ENCODE results near the gene TCP11. TPM values are rescaled to one million over a fixed set of nuclear protein-coding genes. Genes with fewer than 3 reads are reported as not detected.

Gene TCP11
- total and polyA plus RNA-seq, 2 of the 13 experiments (the other 11 are each of a cell fraction or from before 2014, with no cell fraction given): 0.04 TPM; not detected in 1

DNA sequence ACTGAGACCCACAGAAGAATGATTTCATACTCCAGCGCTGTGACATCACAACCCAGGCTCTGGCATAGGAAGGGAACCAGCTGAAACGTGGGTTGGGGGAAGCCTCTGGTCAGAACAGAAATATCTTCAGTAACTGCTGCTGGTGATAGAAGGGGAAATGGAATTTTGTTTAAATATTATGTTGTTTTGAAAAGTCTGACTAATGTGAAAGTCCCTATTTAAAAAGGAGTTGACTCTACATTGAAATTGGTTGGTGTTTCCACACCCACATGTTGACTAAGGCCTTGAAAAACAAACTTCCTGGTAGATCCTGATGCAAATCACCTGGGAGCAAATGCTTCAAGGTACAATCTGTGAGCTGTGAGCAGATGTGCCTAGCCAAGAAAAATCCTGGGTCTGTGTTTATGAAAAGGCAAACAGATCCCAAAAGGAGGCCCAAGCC, 24.5 kb upstream of the TCP11 start (continued):
- TF ChIP-seq, protein P1, sequence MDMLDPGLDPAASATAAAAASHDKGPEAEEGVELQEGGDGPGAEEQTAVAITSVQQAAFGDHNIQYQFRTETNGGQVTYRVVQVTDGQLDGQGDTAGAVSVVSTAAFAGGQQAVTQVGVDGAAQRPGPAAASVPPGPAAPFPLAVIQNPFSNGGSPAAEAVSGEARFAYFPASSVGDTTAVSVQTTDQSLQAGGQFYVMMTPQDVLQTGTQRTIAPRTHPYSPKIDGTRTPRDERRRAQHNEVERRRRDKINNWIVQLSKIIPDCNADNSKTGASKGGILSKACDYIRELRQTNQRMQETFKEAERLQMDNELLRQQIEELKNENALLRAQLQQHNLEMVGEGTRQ (IDR thresholded peaks at IDR 0.05; ENCODE audit: low read depth, low read length): no peak
- TF ChIP-seq, protein P1 (CRISPR knock-in tag; IDR thresholded peaks at IDR 0.05; ENCODE audit: borderline replicate concordance): no peak
- TF ChIP-seq NCOA2 (CRISPR knock-in tag; IDR thresholded peaks at IDR 0.05): peak; percentile 15; the same call in 1 of the 2 replicates
- TF ChIP-seq GABPA (IDR thresholded peaks at IDR 0.05; ENCODE audit: low read depth, low read length): no peak
- TF ChIP-seq GABPA (CRISPR knock-in tag; IDR thresholded peaks at IDR 0.05; ENCODE audit: low read depth): peak; percentile 35; the same call in 1 of the 2 replicates
- TF ChIP-seq ZNF432 (CRISPR knock-in tag; IDR thresholded peaks at IDR 0.05; ENCODE audit: borderline replicate concordance): no peak
- peak; percentile 88; the same call in 1 of the 2 replicates for TF ChIP-seq NFKBIZ (CRISPR knock-in tag; IDR thresholded peaks at IDR 0.05)
- TF ChIP-seq HDAC1 (CRISPR knock-in tag; IDR thresholded peaks at IDR 0.05): peak; percentile 33; the same call in 1 of the 2 replicates
- TF ChIP-seq, protein P2, sequence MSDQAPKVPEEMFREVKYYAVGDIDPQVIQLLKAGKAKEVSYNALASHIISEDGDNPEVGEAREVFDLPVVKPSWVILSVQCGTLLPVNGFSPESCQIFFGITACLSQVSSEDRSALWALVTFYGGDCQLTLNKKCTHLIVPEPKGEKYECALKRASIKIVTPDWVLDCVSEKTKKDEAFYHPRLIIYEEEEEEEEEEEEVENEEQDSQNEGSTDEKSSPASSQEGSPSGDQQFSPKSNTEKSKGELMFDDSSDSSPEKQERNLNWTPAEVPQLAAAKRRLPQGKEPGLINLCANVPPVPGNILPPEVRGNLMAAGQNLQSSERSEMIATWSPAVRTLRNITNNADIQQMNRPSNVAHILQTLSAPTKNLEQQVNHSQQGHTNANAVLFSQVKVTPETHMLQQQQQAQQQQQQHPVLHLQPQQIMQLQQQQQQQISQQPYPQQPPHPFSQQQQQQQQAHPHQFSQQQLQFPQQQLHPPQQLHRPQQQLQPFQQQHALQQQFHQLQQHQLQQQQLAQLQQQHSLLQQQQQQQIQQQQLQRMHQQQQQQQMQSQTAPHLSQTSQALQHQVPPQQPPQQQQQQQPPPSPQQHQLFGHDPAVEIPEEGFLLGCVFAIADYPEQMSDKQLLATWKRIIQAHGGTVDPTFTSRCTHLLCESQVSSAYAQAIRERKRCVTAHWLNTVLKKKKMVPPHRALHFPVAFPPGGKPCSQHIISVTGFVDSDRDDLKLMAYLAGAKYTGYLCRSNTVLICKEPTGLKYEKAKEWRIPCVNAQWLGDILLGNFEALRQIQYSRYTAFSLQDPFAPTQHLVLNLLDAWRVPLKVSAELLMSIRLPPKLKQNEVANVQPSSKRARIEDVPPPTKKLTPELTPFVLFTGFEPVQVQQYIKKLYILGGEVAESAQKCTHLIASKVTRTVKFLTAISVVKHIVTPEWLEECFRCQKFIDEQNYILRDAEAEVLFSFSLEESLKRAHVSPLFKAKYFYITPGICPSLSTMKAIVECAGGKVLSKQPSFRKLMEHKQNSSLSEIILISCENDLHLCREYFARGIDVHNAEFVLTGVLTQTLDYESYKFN (CRISPR knock-in tag; conservative IDR thresholded peaks at IDR 0.05): peak; percentile 65
- TF ChIP-seq, protein P3, sequence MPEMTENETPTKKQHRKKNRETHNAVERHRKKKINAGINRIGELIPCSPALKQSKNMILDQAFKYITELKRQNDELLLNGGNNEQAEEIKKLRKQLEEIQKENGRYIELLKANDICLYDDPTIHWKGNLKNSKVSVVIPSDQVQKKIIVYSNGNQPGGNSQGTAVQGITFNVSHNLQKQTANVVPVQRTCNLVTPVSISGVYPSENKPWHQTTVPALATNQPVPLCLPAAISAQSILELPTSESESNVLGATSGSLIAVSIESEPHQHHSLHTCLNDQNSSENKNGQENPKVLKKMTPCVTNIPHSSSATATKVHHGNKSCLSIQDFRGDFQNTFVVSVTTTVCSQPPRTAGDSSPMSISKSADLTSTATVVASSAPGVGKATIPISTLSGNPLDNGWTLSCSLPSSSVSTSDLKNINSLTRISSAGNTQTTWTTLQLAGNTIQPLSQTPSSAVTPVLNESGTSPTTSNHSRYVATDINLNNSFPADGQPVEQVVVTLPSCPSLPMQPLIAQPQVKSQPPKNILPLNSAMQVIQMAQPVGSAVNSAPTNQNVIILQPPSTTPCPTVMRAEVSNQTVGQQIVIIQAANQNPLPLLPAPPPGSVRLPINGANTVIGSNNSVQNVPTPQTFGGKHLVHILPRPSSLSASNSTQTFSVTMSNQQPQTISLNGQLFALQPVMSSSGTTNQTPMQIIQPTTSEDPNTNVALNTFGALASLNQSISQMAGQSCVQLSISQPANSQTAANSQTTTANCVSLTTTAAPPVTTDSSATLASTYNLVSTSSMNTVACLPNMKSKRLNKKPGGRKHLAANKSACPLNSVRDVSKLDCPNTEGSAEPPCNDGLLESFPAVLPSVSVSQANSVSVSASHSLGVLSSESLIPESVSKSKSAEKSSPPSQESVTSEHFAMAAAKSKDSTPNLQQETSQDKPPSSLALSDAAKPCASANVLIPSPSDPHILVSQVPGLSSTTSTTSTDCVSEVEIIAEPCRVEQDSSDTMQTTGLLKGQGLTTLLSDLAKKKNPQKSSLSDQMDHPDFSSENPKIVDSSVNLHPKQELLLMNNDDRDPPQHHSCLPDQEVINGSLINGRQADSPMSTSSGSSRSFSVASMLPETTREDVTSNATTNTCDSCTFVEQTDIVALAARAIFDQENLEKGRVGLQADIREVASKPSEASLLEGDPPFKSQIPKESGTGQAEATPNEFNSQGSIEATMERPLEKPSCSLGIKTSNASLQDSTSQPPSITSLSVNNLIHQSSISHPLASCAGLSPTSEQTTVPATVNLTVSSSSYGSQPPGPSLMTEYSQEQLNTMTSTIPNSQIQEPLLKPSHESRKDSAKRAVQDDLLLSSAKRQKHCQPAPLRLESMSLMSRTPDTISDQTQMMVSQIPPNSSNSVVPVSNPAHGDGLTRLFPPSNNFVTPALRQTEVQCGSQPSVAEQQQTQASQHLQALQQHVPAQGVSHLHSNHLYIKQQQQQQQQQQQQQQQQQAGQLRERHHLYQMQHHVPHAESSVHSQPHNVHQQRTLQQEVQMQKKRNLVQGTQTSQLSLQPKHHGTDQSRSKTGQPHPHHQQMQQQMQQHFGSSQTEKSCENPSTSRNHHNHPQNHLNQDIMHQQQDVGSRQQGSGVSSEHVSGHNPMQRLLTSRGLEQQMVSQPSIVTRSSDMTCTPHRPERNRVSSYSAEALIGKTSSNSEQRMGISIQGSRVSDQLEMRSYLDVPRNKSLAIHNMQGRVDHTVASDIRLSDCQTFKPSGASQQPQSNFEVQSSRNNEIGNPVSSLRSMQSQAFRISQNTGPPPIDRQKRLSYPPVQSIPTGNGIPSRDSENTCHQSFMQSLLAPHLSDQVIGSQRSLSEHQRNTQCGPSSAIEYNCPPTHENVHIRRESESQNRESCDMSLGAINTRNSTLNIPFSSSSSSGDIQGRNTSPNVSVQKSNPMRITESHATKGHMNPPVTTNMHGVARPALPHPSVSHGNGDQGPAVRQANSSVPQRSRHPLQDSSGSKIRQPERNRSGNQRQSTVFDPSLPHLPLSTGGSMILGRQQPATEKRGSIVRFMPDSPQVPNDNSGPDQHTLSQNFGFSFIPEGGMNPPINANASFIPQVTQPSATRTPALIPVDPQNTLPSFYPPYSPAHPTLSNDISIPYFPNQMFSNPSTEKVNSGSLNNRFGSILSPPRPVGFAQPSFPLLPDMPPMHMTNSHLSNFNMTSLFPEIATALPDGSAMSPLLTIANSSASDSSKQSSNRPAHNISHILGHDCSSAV (CRISPR knock-in tag; IDR thresholded peaks at IDR 0.05; ENCODE audit: borderline replicate concordance): no peak
- TF ChIP-seq HDAC2 (CRISPR knock-in tag; IDR thresholded peaks at IDR 0.05): peak; percentile 60; the same call in 1 of the 2 replicates
- TF ChIP-seq ZFX (CRISPR knock-in tag; IDR thresholded peaks at IDR 0.05; ENCODE audit: low read depth): peak; percentile 49
- TF ChIP-seq, protein P4, sequence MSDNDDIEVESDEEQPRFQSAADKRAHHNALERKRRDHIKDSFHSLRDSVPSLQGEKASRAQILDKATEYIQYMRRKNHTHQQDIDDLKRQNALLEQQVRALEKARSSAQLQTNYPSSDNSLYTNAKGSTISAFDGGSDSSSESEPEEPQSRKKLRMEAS (IDR thresholded peaks at IDR 0.05): 0 out of 2 replicates have a peak, but pooled peaks have one; percentile 19
- TF ChIP-seq, protein P5, sequence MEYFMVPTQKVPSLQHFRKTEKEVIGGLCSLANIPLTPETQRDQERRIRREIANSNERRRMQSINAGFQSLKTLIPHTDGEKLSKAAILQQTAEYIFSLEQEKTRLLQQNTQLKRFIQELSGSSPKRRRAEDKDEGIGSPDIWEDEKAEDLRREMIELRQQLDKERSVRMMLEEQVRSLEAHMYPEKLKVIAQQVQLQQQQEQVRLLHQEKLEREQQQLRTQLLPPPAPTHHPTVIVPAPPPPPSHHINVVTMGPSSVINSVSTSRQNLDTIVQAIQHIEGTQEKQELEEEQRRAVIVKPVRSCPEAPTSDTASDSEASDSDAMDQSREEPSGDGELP (IDR thresholded peaks at IDR 0.05; ENCODE audit: borderline replicate concordance, low read depth): peak; percentile 53; the same call in 1 of the 2 replicates
- TF ChIP-seq NCOA5 (CRISPR knock-in tag; IDR thresholded peaks at IDR 0.05): no peak

Measured in HepG2 (cell line).